HL-60 (cell line): ENCODE results near the gene FCN3.

Experiments
- DNase-seq, 2 experiments: peaks; one replicate each; pipeline ENCODE4 v3.0.0-alpha.2; 2010 to 2020; ENCODE audit warnings: low read depth in 1 of 2, low spot score in 1 of 2
- H3K27ac ChIP-seq: fragments of 250-450 bp; sonication (Bioruptor Pico); replicated peaks from 2 replicates; pipeline ENCODE4 v1.5.1; 2020; ENCODE audit warnings: mild to moderate bottlenecking, moderate library complexity
- H3K27me3 ChIP-seq: fragments of 250-450 bp; sonication (Bioruptor Pico); 2 replicates; pipeline ENCODE4 v1.5.1; 2021; ENCODE audit warnings: mild to moderate bottlenecking, moderate library complexity; ENCODE audit not compliant: insufficient read depth, poor library complexity, severe bottlenecking
- H3K4me3 ChIP-seq: replicated peaks from 2 replicates; pipeline ENCODE4 v1.5.1; 2011; ENCODE audit warnings: mild to moderate bottlenecking, control low read depth, low read length; ENCODE audit not compliant: insufficient read depth
- GABPA ChIP-seq: IDR thresholded peaks from 2 replicates; pipeline ENCODE4 v1.6.1; 2012; ENCODE audit warnings: low read depth
- POLR2AphosphoS5 ChIP-seq: IDR thresholded peaks from 2 replicates; pipeline ENCODE4 v1.6.1; 2012; ENCODE audit warnings: low read depth
- SPI1 ChIP-seq: IDR thresholded peaks from 2 replicates; pipeline ENCODE4 v1.6.1; 2012; ENCODE audit warnings: low read depth, mild to moderate bottlenecking, borderline replicate concordance
- TF ChIP-seq, protein P1 (sequence below): IDR thresholded peaks from one replicate; pipeline ENCODE4 v1.5.1; 2011; ENCODE audit warnings: low read length, control low read depth, inconsistent platforms; ENCODE audit not compliant: insufficient read depth
- TF ChIP-seq, protein P2 (sequence below): IDR thresholded peaks from 2 replicates; pipeline ENCODE4 v1.6.1; 2012; ENCODE audit warnings: low read depth; ENCODE audit not compliant: insufficient replicate concordance

The FCN3 gene

DNA sequence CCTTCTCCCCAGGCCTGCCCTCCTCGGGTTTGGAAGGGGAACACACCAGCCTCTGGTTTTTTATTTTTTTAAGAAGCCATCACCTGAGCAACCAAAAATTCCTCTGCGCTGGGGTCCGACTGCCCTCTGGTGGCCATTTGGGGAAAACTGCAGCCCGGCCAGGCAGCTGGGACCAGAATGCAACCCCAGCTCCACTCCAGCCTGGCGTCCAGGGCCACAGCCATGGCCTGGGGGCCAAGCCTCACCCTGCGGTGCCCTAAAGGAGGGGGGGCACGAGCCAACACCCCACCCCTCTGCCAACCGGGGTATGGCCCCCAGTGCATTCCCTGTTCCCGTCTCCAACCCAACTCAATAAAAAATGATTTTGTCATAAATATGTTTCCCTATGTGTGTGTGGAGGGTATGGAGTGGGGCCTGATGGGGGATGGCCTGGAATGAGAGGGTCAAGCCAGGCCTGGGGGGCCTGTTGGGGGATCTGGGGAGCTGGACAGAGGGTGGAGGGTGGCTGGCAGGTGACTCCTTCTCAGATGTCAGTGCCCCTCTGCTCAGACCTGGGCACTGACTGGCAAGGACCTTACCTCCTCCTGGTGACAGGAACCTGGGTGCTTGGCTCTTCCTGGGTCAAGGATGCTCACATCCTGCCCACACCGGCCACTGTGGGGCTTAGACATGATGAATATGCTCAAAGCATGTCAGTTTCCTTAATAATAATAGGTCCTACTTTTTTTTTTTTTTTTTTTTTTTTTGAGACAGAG, 21.0 kb upstream of the FCN3 start:
- TF ChIP-seq, protein P1, sequence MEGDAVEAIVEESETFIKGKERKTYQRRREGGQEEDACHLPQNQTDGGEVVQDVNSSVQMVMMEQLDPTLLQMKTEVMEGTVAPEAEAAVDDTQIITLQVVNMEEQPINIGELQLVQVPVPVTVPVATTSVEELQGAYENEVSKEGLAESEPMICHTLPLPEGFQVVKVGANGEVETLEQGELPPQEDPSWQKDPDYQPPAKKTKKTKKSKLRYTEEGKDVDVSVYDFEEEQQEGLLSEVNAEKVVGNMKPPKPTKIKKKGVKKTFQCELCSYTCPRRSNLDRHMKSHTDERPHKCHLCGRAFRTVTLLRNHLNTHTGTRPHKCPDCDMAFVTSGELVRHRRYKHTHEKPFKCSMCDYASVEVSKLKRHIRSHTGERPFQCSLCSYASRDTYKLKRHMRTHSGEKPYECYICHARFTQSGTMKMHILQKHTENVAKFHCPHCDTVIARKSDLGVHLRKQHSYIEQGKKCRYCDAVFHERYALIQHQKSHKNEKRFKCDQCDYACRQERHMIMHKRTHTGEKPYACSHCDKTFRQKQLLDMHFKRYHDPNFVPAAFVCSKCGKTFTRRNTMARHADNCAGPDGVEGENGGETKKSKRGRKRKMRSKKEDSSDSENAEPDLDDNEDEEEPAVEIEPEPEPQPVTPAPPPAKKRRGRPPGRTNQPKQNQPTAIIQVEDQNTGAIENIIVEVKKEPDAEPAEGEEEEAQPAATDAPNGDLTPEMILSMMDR, result peak; percentile 64
- TF ChIP-seq GABPA, result no peak
- DNase-seq, result peak; percentile 50 to 77
- Histone ChIP-seq H3K4me3 (no peak overlapping the region), H3K27me3 (no peaks in the 10 kb centered on the region), H3K27ac (no peak overlapping the region)

DNA sequence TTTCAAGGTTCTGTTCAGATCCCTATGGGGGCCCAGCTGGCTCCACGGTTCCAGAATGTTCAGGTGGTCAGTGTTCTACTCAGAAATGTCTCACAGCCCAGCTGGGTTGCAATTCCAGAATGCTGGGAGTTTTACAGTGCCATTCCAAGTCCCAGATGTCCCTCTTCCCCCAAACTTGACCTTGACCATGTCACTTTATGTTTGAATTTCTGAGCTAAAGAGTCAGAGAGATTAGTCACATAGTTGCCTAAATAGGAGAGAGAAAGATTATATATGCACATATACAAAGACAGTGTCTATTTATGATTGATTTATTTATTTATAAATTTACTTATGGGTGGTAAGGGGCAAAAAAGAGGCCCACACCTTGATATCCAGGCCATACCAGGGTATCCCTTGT, 20.3 kb upstream of the FCN3 start:
- TF ChIP-seq, protein P2, sequence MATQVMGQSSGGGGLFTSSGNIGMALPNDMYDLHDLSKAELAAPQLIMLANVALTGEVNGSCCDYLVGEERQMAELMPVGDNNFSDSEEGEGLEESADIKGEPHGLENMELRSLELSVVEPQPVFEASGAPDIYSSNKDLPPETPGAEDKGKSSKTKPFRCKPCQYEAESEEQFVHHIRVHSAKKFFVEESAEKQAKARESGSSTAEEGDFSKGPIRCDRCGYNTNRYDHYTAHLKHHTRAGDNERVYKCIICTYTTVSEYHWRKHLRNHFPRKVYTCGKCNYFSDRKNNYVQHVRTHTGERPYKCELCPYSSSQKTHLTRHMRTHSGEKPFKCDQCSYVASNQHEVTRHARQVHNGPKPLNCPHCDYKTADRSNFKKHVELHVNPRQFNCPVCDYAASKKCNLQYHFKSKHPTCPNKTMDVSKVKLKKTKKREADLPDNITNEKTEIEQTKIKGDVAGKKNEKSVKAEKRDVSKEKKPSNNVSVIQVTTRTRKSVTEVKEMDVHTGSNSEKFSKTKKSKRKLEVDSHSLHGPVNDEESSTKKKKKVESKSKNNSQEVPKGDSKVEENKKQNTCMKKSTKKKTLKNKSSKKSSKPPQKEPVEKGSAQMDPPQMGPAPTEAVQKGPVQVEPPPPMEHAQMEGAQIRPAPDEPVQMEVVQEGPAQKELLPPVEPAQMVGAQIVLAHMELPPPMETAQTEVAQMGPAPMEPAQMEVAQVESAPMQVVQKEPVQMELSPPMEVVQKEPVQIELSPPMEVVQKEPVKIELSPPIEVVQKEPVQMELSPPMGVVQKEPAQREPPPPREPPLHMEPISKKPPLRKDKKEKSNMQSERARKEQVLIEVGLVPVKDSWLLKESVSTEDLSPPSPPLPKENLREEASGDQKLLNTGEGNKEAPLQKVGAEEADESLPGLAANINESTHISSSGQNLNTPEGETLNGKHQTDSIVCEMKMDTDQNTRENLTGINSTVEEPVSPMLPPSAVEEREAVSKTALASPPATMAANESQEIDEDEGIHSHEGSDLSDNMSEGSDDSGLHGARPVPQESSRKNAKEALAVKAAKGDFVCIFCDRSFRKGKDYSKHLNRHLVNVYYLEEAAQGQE, result no peak
- TF ChIP-seq, protein P1, result no peak
- TF ChIP-seq GABPA (no peak), POLR2AphosphoS5 (no peak), SPI1 (no peak)
- no peaks in the 10 kb centered on the region for H3K27me3 ChIP-seq
- no peak overlapping the region for H3K4me3 ChIP-seq
- no peak overlapping the region for H3K27ac ChIP-seq
- DNase-seq, result no peak

DNA sequence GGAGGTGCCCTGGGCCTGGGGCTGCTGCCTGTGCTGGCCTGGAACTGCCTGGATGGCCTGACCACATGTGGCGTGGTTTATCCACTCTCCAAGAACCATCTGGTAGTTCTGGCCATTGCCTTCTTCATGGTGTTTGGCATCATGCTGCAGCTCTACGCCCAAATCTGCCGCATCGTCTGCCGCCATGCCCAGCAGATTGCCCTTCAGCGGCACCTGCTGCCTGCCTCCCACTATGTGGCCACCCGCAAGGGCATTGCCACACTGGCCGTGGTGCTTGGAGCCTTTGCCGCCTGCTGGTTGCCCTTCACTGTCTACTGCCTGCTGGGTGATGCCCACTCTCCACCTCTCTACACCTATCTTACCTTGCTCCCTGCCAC, 19.6 kb upstream of the FCN3 start:
- no peak overlapping the region for H3K4me3 ChIP-seq
- no peaks in the 10 kb centered on the region for H3K27me3 ChIP-seq
- H3K27ac ChIP-seq, result no peak overlapping the region
- no peak for DNase-seq
- TF ChIP-seq, protein P2, result no peak
- TF ChIP-seq, protein P1, result no peak
- TF ChIP-seq SPI1 (no peak), POLR2AphosphoS5 (no peak), GABPA (no peak)
